HCT116 (cell line): Measurements from ENCODE around the gene ZBTB7C. TPM values are rescaled to one million over a fixed set of nuclear protein-coding genes. Genes with fewer than 3 reads are reported as not detected.

ENCODE experiments used
- ATAC-seq: fragments of 200-7000 bp; cut with Tn5 transposase; 2 replicates; pipeline ENCODE4 v1.9.1; 2020; ENCODE audit warnings: mild to moderate bottlenecking, moderate library complexity
- BruUV-seq: library from RNA; stranded (reverse); fragments of 400-500 nt; replicated peaks from 2 replicates; lab custom pipeline; 2021; lab: Mats Ljungman, UMichigan
- CTCF ChIA-PET: fragments of 300-600 bp; sonication (Branson Sonifier 250); formaldehyde crosslinking; loops from one replicate; lab custom pipeline; 2021; ENCODE audit warnings: antibody characterized with exemption; lab: Charles Lee
- POLR2A ChIA-PET: fragments of 300-600, 350-600 bp; sonication (Branson Sonifier 250); formaldehyde crosslinking; loops from one replicate; lab custom pipeline; 2021; ENCODE audit warnings: antibody characterized with exemption; lab: Charles Lee
- RAD21 ChIA-PET, 2 experiments: fragments of 300-600 bp; sonication (Branson Sonifier 250); formaldehyde crosslinking; loops; one replicate each; lab custom pipeline; 2023; ENCODE audit warnings: low total read pairs in 2 of 2; ENCODE audit not compliant: uncharacterized antibody in 2 of 2, unreplicated experiment in 2 of 2, low non-redundant PET in 1 of 2; lab: Charles Lee
- DNase-seq: peaks from one replicate; pipeline ENCODE4 v3.0.0-alpha.2; 2010; ENCODE audit warnings: low read depth, low spot score
- H2AFZ ChIP-seq: fragments of 200-600 bp; shearing (Covaris generic), sonication (generic); 2 replicates; pipeline ENCODE4 v1.6.1; 2017; ENCODE audit warnings: low read depth, mixed run types, mixed read lengths, antibody characterized with exemption, low read length; ENCODE audit not compliant: poor library complexity, severe bottlenecking
- H3K27ac ChIP-seq: 2 replicates; pipeline ENCODE4 v1.5.1; 2012; ENCODE audit warnings: low read depth, low read length
- H3K27me3 ChIP-seq: fragments of 200-600 bp; sonication (generic); 2 replicates; pipeline ENCODE4 v1.6.1; 2016; ENCODE audit warnings: mixed run types, low read length, mixed read lengths; ENCODE audit not compliant: insufficient read depth
- H3K36me3 ChIP-seq, 2 experiments: fragments of 200-500 bp in 1 of 2; fragments of 200-600 bp in 1 of 2; sonication (Bioruptor generic) in 1 of 2; sonication (generic) in 1 of 2; 2 replicates each; pipeline versions ENCODE4 v1.5.1 to v1.6.1; 2014 to 2016; ENCODE audit warnings: low read length in 2 of 2, inconsistent platforms in 1 of 2, mixed read lengths in 1 of 2, mixed run types in 1 of 2; ENCODE audit not compliant: insufficient read depth in 2 of 2, control insufficient read depth in 1 of 2
- H3K4me1 ChIP-seq, 2 experiments: fragments of 200-600 bp in 1 of 2; sonication (generic) in 1 of 2; 2 replicates each; pipeline versions ENCODE4 v1.5.1 to v1.6.1; 2012 to 2017; ENCODE audit warnings: low read length in 2 of 2, inconsistent platforms in 1 of 2, mild to moderate bottlenecking in 1 of 2, mixed read lengths in 1 of 2, mixed run types in 1 of 2, moderate library complexity in 1 of 2; ENCODE audit not compliant: insufficient read depth in 2 of 2, control insufficient read depth in 1 of 2
- H3K4me2 ChIP-seq: fragments of 200-600 bp; sonication (generic); 2 replicates; pipeline ENCODE4 v1.6.1; 2017; ENCODE audit warnings: mixed run types, low read length, mixed read lengths
- H3K4me3 ChIP-seq, 2 experiments: fragments of 200-600 bp in 1 of 2; sonication (generic) in 1 of 2; replicated peaks in 1 of 2; 2 replicates each; pipeline ENCODE4 v1.5.1; 2011 to 2016; ENCODE audit warnings: low read length in 2 of 2, control low read depth in 1 of 2, low read depth in 1 of 2, mild to moderate bottlenecking in 1 of 2, mixed read lengths in 1 of 2, mixed run types in 1 of 2
- H3K79me2 ChIP-seq: fragments of 200-600 bp; sonication (generic); 2 replicates; pipeline ENCODE4 v1.6.1; 2017; ENCODE audit warnings: mild to moderate bottlenecking, mixed run types, low read length, moderate library complexity, mixed read lengths; ENCODE audit not compliant: insufficient read depth
- H3K9ac ChIP-seq: fragments of 200-600 bp; sonication (generic); 2 replicates; pipeline ENCODE4 v1.6.1; 2016; ENCODE audit warnings: low read length, mixed read lengths
- H3K9me2 ChIP-seq: fragments of 200-600 bp; sonication (generic), shearing (Covaris generic); 2 replicates; pipeline ENCODE4 v1.6.1; 2017; ENCODE audit warnings: mixed run types, mild to moderate bottlenecking, moderate library complexity; ENCODE audit not compliant: insufficient read depth
- H3K9me3 ChIP-seq, 2 experiments: fragments of 200-500 bp in 1 of 2; fragments of 200-600 bp in 1 of 2; sonication (Bioruptor generic) in 1 of 2; sonication (generic) in 1 of 2; 2 replicates each; pipeline ENCODE4 v1.6.1; 2014 to 2017; ENCODE audit warnings: low read length in 2 of 2, mixed read lengths in 2 of 2, inconsistent platforms in 1 of 2, low read depth in 1 of 2, mild to moderate bottlenecking in 1 of 2, mixed run types in 1 of 2, moderate library complexity in 1 of 2; ENCODE audit not compliant: control insufficient read depth in 1 of 2, insufficient read depth in 1 of 2
- H4K20me1 ChIP-seq: fragments of 200-600 bp; sonication (generic), shearing (Covaris generic); 2 replicates; pipeline ENCODE4 v1.6.1; 2017; ENCODE audit warnings: mixed run types, mild to moderate bottlenecking, moderate library complexity; ENCODE audit not compliant: insufficient read depth
- EGR1 ChIP-seq: IDR thresholded peaks from 2 replicates; pipeline ENCODE4 v1.6.1; 2012; ENCODE audit warnings: low read depth
- EZH2 ChIP-seq: fragments of 200-600 bp; sonication (generic); IDR thresholded peaks from 2 replicates; pipeline ENCODE4 v1.6.1; 2017; ENCODE audit warnings: antibody characterized with exemption, mixed run types
- FOSL1 ChIP-seq: IDR thresholded peaks from 2 replicates; pipeline ENCODE4 v1.6.1; 2012; ENCODE audit warnings: low read depth
- JUND ChIP-seq: IDR thresholded peaks from 2 replicates; pipeline ENCODE4 v1.6.1; 2012
- POLR2A ChIP-seq: IDR thresholded peaks from 2 replicates; pipeline ENCODE4 v1.7.0; 2011; ENCODE audit warnings: borderline replicate concordance; ENCODE audit not compliant: insufficient read depth, insufficient read length; ENCODE audit errors: extremely low read depth
- POLR2AphosphoS5 ChIP-seq: IDR thresholded peaks from 2 replicates; pipeline ENCODE4 v1.6.1; 2011; ENCODE audit warnings: mild to moderate bottlenecking, low read depth, low read length, moderate library complexity
- RAD21 ChIP-seq: IDR thresholded peaks from 2 replicates; pipeline ENCODE4 v1.6.1; 2012; ENCODE audit warnings: low read depth, mild to moderate bottlenecking
- SIN3A ChIP-seq: IDR thresholded peaks from 2 replicates; pipeline ENCODE4 v1.6.1; 2012; ENCODE audit warnings: low read depth
- SP1 ChIP-seq: IDR thresholded peaks from 2 replicates; pipeline ENCODE4 v1.6.1; 2012; ENCODE audit warnings: low read depth
- intact Hi-C: fragments of 100-400 bp; cut with micrococcal nuclease; formaldehyde crosslinking; loops from 2 replicates; pipeline ENCODE4 v1.10.0; 2022
- total RNA-seq: library from RNA; stranded (reverse); gene quantifications from one replicate; pipeline ENCODE4 v1.2.1, GENCODE V29; 2021; ENCODE audit not compliant: unreplicated experiment
- TF ChIP-seq, protein P1 (sequence below): IDR thresholded peaks from 2 replicates; pipeline ENCODE4 v1.6.1; 2012; ENCODE audit warnings: low read depth
- TF ChIP-seq, protein P2 (sequence below): IDR thresholded peaks from 2 replicates; pipeline ENCODE4 v1.6.1; 2012
- TF ChIP-seq, protein P3 (sequence below), 3 experiments: fragments of 200-600 bp in 1 of 3; sonication (generic) in 1 of 3; IDR thresholded peaks in 2 of 3; conservative IDR thresholded peaks in 1 of 3; 2 replicates each; pipeline ENCODE4 v1.5.1; 2012 to 2017; ENCODE audit warnings: low read depth in 2 of 3, low read length in 2 of 3, antibody characterized with exemption in 1 of 3, borderline replicate concordance in 1 of 3, control low read depth in 1 of 3, mild to moderate bottlenecking in 1 of 3, mixed read lengths in 1 of 3, mixed run types in 1 of 3, moderate library complexity in 1 of 3; ENCODE audit not compliant: insufficient read depth in 1 of 3
- TF ChIP-seq, protein P4 (sequence below): IDR thresholded peaks from 2 replicates; pipeline ENCODE4 v1.6.1; 2012
- TF ChIP-seq, protein P5 (sequence below): IDR thresholded peaks from 2 replicates; pipeline ENCODE4 v1.6.1; 2011; ENCODE audit warnings: mild to moderate bottlenecking, low read length, moderate library complexity; ENCODE audit not compliant: insufficient replicate concordance; ENCODE audit errors: extremely low read depth

The ZBTB7C gene
- total RNA-seq, 1 experiment from 2014 or later, result 0.37 TPM

DNA sequence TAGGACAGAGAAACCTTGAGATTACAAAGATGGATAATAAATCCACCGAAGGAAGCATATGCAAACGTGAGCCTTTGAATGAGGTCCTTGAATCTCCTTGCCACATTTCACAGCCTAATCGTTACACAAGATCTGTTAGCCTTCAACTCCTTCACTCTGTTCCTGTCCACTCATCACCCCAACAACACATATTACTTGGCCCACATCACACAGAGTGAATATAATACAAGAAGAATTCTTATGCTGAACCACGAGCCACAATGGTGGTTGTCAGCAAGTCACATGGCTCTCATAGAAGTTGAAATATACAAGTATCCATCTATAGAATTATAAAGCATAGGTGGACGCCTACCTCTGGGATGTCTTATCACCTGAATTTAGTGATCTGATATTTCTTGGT is 12.6 kb downstream of the ZBTB7C start (continued):
- TF ChIP-seq EZH2, result no peak
- TF ChIP-seq, protein P1, sequence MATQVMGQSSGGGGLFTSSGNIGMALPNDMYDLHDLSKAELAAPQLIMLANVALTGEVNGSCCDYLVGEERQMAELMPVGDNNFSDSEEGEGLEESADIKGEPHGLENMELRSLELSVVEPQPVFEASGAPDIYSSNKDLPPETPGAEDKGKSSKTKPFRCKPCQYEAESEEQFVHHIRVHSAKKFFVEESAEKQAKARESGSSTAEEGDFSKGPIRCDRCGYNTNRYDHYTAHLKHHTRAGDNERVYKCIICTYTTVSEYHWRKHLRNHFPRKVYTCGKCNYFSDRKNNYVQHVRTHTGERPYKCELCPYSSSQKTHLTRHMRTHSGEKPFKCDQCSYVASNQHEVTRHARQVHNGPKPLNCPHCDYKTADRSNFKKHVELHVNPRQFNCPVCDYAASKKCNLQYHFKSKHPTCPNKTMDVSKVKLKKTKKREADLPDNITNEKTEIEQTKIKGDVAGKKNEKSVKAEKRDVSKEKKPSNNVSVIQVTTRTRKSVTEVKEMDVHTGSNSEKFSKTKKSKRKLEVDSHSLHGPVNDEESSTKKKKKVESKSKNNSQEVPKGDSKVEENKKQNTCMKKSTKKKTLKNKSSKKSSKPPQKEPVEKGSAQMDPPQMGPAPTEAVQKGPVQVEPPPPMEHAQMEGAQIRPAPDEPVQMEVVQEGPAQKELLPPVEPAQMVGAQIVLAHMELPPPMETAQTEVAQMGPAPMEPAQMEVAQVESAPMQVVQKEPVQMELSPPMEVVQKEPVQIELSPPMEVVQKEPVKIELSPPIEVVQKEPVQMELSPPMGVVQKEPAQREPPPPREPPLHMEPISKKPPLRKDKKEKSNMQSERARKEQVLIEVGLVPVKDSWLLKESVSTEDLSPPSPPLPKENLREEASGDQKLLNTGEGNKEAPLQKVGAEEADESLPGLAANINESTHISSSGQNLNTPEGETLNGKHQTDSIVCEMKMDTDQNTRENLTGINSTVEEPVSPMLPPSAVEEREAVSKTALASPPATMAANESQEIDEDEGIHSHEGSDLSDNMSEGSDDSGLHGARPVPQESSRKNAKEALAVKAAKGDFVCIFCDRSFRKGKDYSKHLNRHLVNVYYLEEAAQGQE, result no peak
- TF ChIP-seq, all 23 proteins: peak for 0

DNA sequence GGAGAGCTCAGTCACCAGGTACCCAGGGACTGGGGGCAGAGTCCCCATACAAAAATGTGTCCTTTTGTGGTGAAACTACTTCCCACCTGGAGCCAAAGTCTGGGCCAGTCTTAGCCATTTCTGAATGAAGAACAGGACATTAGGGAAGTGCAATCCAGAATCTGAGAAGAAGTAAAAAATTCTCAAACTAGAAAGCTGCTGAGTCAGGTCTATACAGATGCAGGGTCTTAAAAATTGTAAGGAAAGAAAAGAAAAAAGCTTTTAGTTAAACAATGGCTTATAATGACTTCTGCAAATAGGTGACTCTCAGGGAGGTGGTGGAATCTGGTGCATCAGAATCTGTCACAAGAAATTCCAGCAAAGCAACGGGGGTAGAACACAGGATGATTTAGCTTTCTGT is 13.5 kb downstream of the ZBTB7C start:
- no peaks in the 10 kb centered on the region for H3K36me3 ChIP-seq
- no peaks in the 10 kb centered on the region for H3K9me2 ChIP-seq
- no peaks in the 10 kb centered on the region for H4K20me1 ChIP-seq
- no peak overlapping the region for H3K4me2 ChIP-seq
- ChIA-PET RAD21 (no interaction called here), CTCF (no interaction called here), POLR2A (no interaction called here)
- H3K9ac ChIP-seq, result no peak overlapping the region
- no peak for DNase-seq
- intact Hi-C loops, result no loop called here
- no peak for ATAC-seq
- no peaks in the 10 kb centered on the region for H3K79me2 ChIP-seq
- H3K4me1 ChIP-seq, result no peaks in the 10 kb centered on the region
- H3K9me3 ChIP-seq, result no peaks in the 10 kb centered on the region
- BruUV-seq, result no TSS peak
- peaks cover 11% of the 10 kb centered on the region; the same call in 1 of the 2 replicates for H3K27me3 ChIP-seq
- no peak overlapping the region for H3K4me3 ChIP-seq
- no peak overlapping the region for H2AFZ ChIP-seq
- H3K27ac ChIP-seq, result no peak overlapping the region
- TF ChIP-seq FOSL1 (no peak), EGR1 (no peak), JUND (no peak), POLR2AphosphoS5 (no peak), POLR2A (no peak), RAD21 (no peak), SP1 (no peak), SIN3A (no peak)
- TF ChIP-seq, protein P1, result no peak
- TF ChIP-seq, protein P2, sequence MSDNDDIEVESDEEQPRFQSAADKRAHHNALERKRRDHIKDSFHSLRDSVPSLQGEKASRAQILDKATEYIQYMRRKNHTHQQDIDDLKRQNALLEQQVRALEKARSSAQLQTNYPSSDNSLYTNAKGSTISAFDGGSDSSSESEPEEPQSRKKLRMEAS, result no peak
- TF ChIP-seq, protein P3, sequence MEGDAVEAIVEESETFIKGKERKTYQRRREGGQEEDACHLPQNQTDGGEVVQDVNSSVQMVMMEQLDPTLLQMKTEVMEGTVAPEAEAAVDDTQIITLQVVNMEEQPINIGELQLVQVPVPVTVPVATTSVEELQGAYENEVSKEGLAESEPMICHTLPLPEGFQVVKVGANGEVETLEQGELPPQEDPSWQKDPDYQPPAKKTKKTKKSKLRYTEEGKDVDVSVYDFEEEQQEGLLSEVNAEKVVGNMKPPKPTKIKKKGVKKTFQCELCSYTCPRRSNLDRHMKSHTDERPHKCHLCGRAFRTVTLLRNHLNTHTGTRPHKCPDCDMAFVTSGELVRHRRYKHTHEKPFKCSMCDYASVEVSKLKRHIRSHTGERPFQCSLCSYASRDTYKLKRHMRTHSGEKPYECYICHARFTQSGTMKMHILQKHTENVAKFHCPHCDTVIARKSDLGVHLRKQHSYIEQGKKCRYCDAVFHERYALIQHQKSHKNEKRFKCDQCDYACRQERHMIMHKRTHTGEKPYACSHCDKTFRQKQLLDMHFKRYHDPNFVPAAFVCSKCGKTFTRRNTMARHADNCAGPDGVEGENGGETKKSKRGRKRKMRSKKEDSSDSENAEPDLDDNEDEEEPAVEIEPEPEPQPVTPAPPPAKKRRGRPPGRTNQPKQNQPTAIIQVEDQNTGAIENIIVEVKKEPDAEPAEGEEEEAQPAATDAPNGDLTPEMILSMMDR (IDR thresholded peaks at IDR 0.05 in 2 of 3, conservative IDR thresholded peaks at IDR 0.05 in 1 of 3; ENCODE audit: borderline replicate concordance in 1 of 3, insufficient read depth in 1 of 3, low read depth in 2 of 3, low read length in 2 of 3), result no peak
- TF ChIP-seq, protein P4, sequence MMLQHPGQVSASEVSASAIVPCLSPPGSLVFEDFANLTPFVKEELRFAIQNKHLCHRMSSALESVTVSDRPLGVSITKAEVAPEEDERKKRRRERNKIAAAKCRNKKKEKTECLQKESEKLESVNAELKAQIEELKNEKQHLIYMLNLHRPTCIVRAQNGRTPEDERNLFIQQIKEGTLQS, result no peak
- TF ChIP-seq, protein P5, sequence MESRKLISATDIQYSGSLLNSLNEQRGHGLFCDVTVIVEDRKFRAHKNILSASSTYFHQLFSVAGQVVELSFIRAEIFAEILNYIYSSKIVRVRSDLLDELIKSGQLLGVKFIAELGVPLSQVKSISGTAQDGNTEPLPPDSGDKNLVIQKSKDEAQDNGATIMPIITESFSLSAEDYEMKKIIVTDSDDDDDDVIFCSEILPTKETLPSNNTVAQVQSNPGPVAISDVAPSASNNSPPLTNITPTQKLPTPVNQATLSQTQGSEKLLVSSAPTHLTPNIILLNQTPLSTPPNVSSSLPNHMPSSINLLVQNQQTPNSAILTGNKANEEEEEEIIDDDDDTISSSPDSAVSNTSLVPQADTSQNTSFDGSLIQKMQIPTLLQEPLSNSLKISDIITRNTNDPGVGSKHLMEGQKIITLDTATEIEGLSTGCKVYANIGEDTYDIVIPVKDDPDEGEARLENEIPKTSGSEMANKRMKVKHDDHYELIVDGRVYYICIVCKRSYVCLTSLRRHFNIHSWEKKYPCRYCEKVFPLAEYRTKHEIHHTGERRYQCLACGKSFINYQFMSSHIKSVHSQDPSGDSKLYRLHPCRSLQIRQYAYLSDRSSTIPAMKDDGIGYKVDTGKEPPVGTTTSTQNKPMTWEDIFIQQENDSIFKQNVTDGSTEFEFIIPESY, result no peak
